Suprapubic skin (tissue), 4 donors: ENCODE data around the gene SLC8B1. TPM values are rescaled to one million over a fixed set of nuclear protein-coding genes. Genes with fewer than 3 reads are reported as not detected.

ENCODE experiments used
- DNase-seq, 2 donors: peaks; one replicate each; pipeline ENCODE4 v3.0.0-alpha.2; 2019; ENCODE audit warnings: low spot score in 2 of 2
- H3K27ac ChIP-seq: fragments of 200-600 bp; sonication (generic); one replicate; pipeline ENCODE4 v1.5.1; 2019
- H3K27me3 ChIP-seq: fragments of 200-600 bp; sonication (generic); one replicate; pipeline ENCODE4 v1.5.1; 2019
- H3K36me3 ChIP-seq: fragments of 200-600 bp; sonication (generic); one replicate; pipeline ENCODE4 v1.5.1; 2019
- H3K4me1 ChIP-seq: fragments of 200-600 bp; sonication (generic); one replicate; pipeline ENCODE4 v1.5.1; 2019
- H3K4me3 ChIP-seq: fragments of 200-600 bp; sonication (generic); one replicate; pipeline ENCODE4 v1.5.1; 2019; ENCODE audit warnings: mild to moderate bottlenecking
- H3K9me3 ChIP-seq: fragments of 200-600 bp; sonication (generic); one replicate; pipeline ENCODE4 v1.5.1; 2019
- CTCF ChIP-seq, 2 donors: fragments of 200-600 bp in 1 of 2; fragments of 450-650 bp in 1 of 2; sonication (generic) in 1 of 2; IDR thresholded peaks; one replicate each; pipeline ENCODE4 v1.5.1; 2016 to 2019; ENCODE audit warnings: antibody characterized with exemption in 2 of 2, mild to moderate bottlenecking in 1 of 2, moderate library complexity in 1 of 2
- EP300 ChIP-seq: sonication (generic); formaldehyde crosslinking; IDR thresholded peaks from one replicate; pipeline ENCODE4 v1.6.1; 2017; ENCODE audit warnings: antibody characterized with exemption
- POLR2A ChIP-seq, 2 donors: fragments of 450-650 bp; IDR thresholded peaks; one replicate each; pipeline ENCODE4 v1.6.1; 2017; ENCODE audit warnings: antibody characterized with exemption in 2 of 2, mild to moderate bottlenecking in 2 of 2, moderate library complexity in 2 of 2
- POLR2AphosphoS5 ChIP-seq, 3 donors: sonication (generic); formaldehyde crosslinking; IDR thresholded peaks; one replicate each; pipeline ENCODE4 v1.6.1; 2017; ENCODE audit warnings: antibody characterized with exemption in 3 of 3
- WGBS: methylation state at CpG from one replicate; pipeline ENCODE4 v1.1.5; 2018; 5-methylcytosine and 5-hydroxymethylcytosine counted together
- total RNA-seq, 4 donors: library from RNA; depleted of rRNA; stranded (reverse); fragments of >200 nt; gene quantifications; one replicate each; pipeline ENCODE4 v1.1.0, GENCODE V29; 2016

Gene SLC8B1
- total RNA-seq, 4 donors from 2014 or later = 29.1 to 70.2 (median 34.9) TPM

GRCh38 chr12:113318046-113318656, 16.8 kb downstream of the SLC8B1 start:
- TF ChIP-seq EP300 = no peak
- TF ChIP-seq POLR2AphosphoS5 (IDR thresholded peaks at IDR 0.05) = no peak
- TF ChIP-seq CTCF (IDR thresholded peaks at IDR 0.05) = no peak
- no peak for TF ChIP-seq POLR2A (IDR thresholded peaks at IDR 0.05)
- WGBS = 96% methylated on average over 4 of the region's 4 CpGs
- no peak overlapping the region for H3K27ac ChIP-seq
- H3K27me3 ChIP-seq = no peaks in the 10 kb centered on the region
- no peaks in the 10 kb centered on the region for H3K4me1 ChIP-seq
- no peaks in the 10 kb centered on the region for H3K9me3 ChIP-seq
- H3K36me3 ChIP-seq = peaks cover 85% of the 10 kb centered on the region
- no peak overlapping the region for H3K4me3 ChIP-seq
- no peak for DNase-seq

- H3K4me3 ChIP-seq = no peak overlapping the region
- H3K27ac ChIP-seq = no peak overlapping the region
- H3K4me1 ChIP-seq = no peaks in the 10 kb centered on the region
- H3K27me3 ChIP-seq = no peaks in the 10 kb centered on the region
- no peak for TF ChIP-seq POLR2AphosphoS5 (IDR thresholded peaks at IDR 0.05)
- no peak for TF ChIP-seq CTCF (IDR thresholded peaks at IDR 0.05)
- no peak for TF ChIP-seq POLR2A (IDR thresholded peaks at IDR 0.05)
- no peak for TF ChIP-seq EP300
- H3K36me3 ChIP-seq = peaks cover 91% of the 10 kb centered on the region
- H3K9me3 ChIP-seq = no peaks in the 10 kb centered on the region
- DNase-seq = no peak
- whole genome bisulfite sequencing = 97% methylated on average over 6 of the region's 6 CpGs
Observed at GRCh38 chr12:113317122-113317521, 17.8 kb downstream of the SLC8B1 start.

- no peak overlapping the region for H3K4me3 ChIP-seq
- H3K27ac ChIP-seq = no peak overlapping the region
- H3K27me3 ChIP-seq = no peaks in the 10 kb centered on the region
- H3K9me3 ChIP-seq = no peaks in the 10 kb centered on the region
- no peak for DNase-seq
- WGBS = 97% methylated on average over 7 of the region's 7 CpGs
- TF ChIP-seq POLR2AphosphoS5 (IDR thresholded peaks at IDR 0.05) (no peak), CTCF (IDR thresholded peaks at IDR 0.05) (no peak), EP300 (no peak), POLR2A (IDR thresholded peaks at IDR 0.05) (no peak)
- H3K4me1 ChIP-seq = no peaks in the 10 kb centered on the region
- peaks cover 90% of the 10 kb centered on the region for H3K36me3 ChIP-seq
Observed at GRCh38 chr12:113316155-113316554, 18.8 kb downstream of the SLC8B1 start.

GRCh38 chr12:113315358-113315757, 19.6 kb downstream of the SLC8B1 start:
- WGBS = 77% methylated on average over 9 of the region's 9 CpGs
- peaks cover 90% of the 10 kb centered on the region for H3K36me3 ChIP-seq
- no peaks in the 10 kb centered on the region for H3K27me3 ChIP-seq
- H3K9me3 ChIP-seq = no peaks in the 10 kb centered on the region
- H3K4me3 ChIP-seq = no peak overlapping the region
- no peaks in the 10 kb centered on the region for H3K4me1 ChIP-seq
- DNase-seq = no peak
- TF ChIP-seq CTCF (IDR thresholded peaks at IDR 0.05) (no peak), POLR2AphosphoS5 (IDR thresholded peaks at IDR 0.05) (no peak), POLR2A (IDR thresholded peaks at IDR 0.05) (no peak), EP300 (no peak)
- H3K27ac ChIP-seq = no peak overlapping the region

- peaks cover 90% of the 10 kb centered on the region for H3K36me3 ChIP-seq
- H3K27ac ChIP-seq = no peak overlapping the region
- TF ChIP-seq CTCF (IDR thresholded peaks at IDR 0.05) = no peak
- TF ChIP-seq POLR2AphosphoS5 (IDR thresholded peaks at IDR 0.05) = no peak
- TF ChIP-seq POLR2A (IDR thresholded peaks at IDR 0.05) = no peak
- TF ChIP-seq EP300 = no peak
- H3K9me3 ChIP-seq = no peaks in the 10 kb centered on the region
- H3K4me1 ChIP-seq = no peaks in the 10 kb centered on the region
- no peaks in the 10 kb centered on the region for H3K27me3 ChIP-seq
- no peak overlapping the region for H3K4me3 ChIP-seq
- no peak for DNase-seq
- WGBS = 79% methylated on average over 7 of the region's 7 CpGs
Observed at GRCh38 chr12:113314121-113314529, 20.8 kb downstream of the SLC8B1 start.
